HepG2 (cell line): Measurements from ENCODE around the gene SETD3. TPM values are rescaled to one million over a fixed set of nuclear protein-coding genes. Genes with fewer than 3 reads are reported as not detected.

ENCODE experiments used
- ATAC-seq: fragments of 200-7000 bp; cut with Tn5 transposase; 3 replicates; pipeline ENCODE4 v1.9.1; 2020; ENCODE audit warnings: mild to moderate bottlenecking, moderate library complexity
- BruUV-seq: library from RNA; stranded (reverse); fragments of 400-500 nt; replicated peaks from 2 replicates; lab custom pipeline; 2021; lab: Mats Ljungman, UMichigan
- CTCF ChIA-PET: fragments of 300-600 bp; formaldehyde crosslinking; extraction: SDS; loops from one replicate; lab custom pipeline; 2021; ENCODE audit warnings: low total read pairs, inconsistent platforms, low intra/inter-chr PET ratio; lab: Yijun Ruan, JAX
- POLR2A ChIA-PET: fragments of 350-600 bp; sonication (Branson Sonifier 250); formaldehyde crosslinking; loops from one replicate; lab custom pipeline; 2020; ENCODE audit warnings: antibody characterized with exemption, inconsistent platforms; lab: Yijun Ruan, JAX
- DNase-seq: peaks from one replicate; pipeline ENCODE4 v3.0.0-alpha.2; 2015; ENCODE audit warnings: low spot score
- FAIRE-seq: peaks from 3 replicates; lab custom pipeline; 2011; peaks lifted over from hg19 to GRCh38; lab: Jason Lieb, UNC
- H2AFZ ChIP-seq: one replicate; pipeline ENCODE4 v1.6.1; 2011; ENCODE audit warnings: low read length, inconsistent platforms
- H3K27ac ChIP-seq: fragments of 300-600 bp; 3 replicates; pipeline ENCODE4 v1.8.0; 2011; ENCODE audit warnings: mixed run types, mild to moderate bottlenecking, mixed read lengths, low read length, inconsistent platforms; ENCODE audit not compliant: insufficient read depth; ENCODE audit errors: extremely low read length
- H3K27me3 ChIP-seq, 2 experiments: fragments of 200-600 bp in 1 of 2; 2 replicates in 1 of 2; 3 replicates in 1 of 2; pipeline versions ENCODE4 v1.6.0 to v1.8.0; 2011; ENCODE audit warnings: low read length in 2 of 2, mild to moderate bottlenecking in 2 of 2, moderate library complexity in 2 of 2, inconsistent platforms in 1 of 2; ENCODE audit not compliant: insufficient read depth in 2 of 2, control insufficient read depth in 1 of 2
- H3K36me3 ChIP-seq, 2 experiments: fragments of 200-600 bp in 1 of 2; replicated peaks in 1 of 2; 2 replicates in 1 of 2; 3 replicates in 1 of 2; pipeline versions ENCODE4 v1.5.1 to v1.8.0; 2011; ENCODE audit warnings: low read length in 2 of 2, inconsistent platforms in 1 of 2; ENCODE audit not compliant: insufficient read depth in 2 of 2, control insufficient read depth in 1 of 2
- H3K4me1 ChIP-seq: 2 replicates; pipeline ENCODE4 v1.5.1; 2012; ENCODE audit warnings: low read length, inconsistent platforms; ENCODE audit not compliant: insufficient read depth
- H3K4me2 ChIP-seq: 2 replicates; pipeline ENCODE4 v1.6.0; 2011; ENCODE audit warnings: low read depth, low read length, inconsistent platforms
- H3K4me3 ChIP-seq, 3 experiments: fragments of 200-600 bp in 1 of 3; sonication (generic), shearing (Covaris generic) in 1 of 3; replicated peaks in 1 of 3; 2 replicates each; pipeline ENCODE4 v1.5.1; 2011 to 2016; ENCODE audit warnings: low read length in 3 of 3, inconsistent platforms in 2 of 3, low read depth in 2 of 3, mild to moderate bottlenecking in 2 of 3, control low read depth in 1 of 3, mixed read lengths in 1 of 3; ENCODE audit not compliant: insufficient read depth in 1 of 3
- H3K79me2 ChIP-seq: one replicate; pipeline ENCODE4 v1.6.1; 2011; ENCODE audit warnings: low read length, inconsistent platforms; ENCODE audit not compliant: insufficient read depth
- H3K9ac ChIP-seq: 2 replicates; pipeline ENCODE4 v1.6.0; 2011; ENCODE audit warnings: mild to moderate bottlenecking, low read depth, low read length, inconsistent platforms; ENCODE audit not compliant: insufficient read depth
- H3K9me3 ChIP-seq: 2 replicates; pipeline ENCODE4 v1.5.1; 2012; ENCODE audit warnings: mild to moderate bottlenecking, low read length
- H4K20me1 ChIP-seq: 2 replicates; pipeline ENCODE4 v1.6.0; 2011; ENCODE audit warnings: inconsistent platforms, mild to moderate bottlenecking, low read length, moderate library complexity; ENCODE audit not compliant: insufficient read depth
- CEBPB ChIP-seq: IDR thresholded peaks from 2 replicates; pipeline ENCODE4 v1.6.1; 2011; ENCODE audit warnings: low read depth, low read length, improper control_type of control experiment, borderline replicate concordance
- ELF1 ChIP-seq: sonication (generic); formaldehyde crosslinking; IDR thresholded peaks from 2 replicates; pipeline ENCODE4 v1.4.0; 2020; ENCODE audit warnings: missing genetic modification reagents
- EP300 ChIP-seq, 3 experiments: sonication (generic) in 1 of 3; formaldehyde crosslinking in 1 of 3; IDR thresholded peaks; 2 replicates each; pipeline versions ENCODE4 v1.5.1 to v1.6.1; 2011 to 2020; ENCODE audit warnings: low read depth in 2 of 3, low read length in 2 of 3, borderline replicate concordance in 1 of 3, improper control_type of control experiment in 1 of 3, mild to moderate bottlenecking in 1 of 3, missing genetic modification reagents in 1 of 3, moderate library complexity in 1 of 3
- HOMEZ ChIP-seq: IDR thresholded peaks from 2 replicates; pipeline ENCODE4 v1.6.1; 2016; ENCODE audit warnings: low read depth
- MIER3 ChIP-seq: IDR thresholded peaks from 2 replicates; pipeline ENCODE4 v1.6.1; 2016; ENCODE audit warnings: missing compliant biosample characterization, borderline replicate concordance
- NFYC ChIP-seq: IDR thresholded peaks from 2 replicates; pipeline ENCODE4 v1.6.1; 2016; ENCODE audit warnings: missing genetic modification reagents, missing compliant biosample characterization
- NRL ChIP-seq: sonication (generic); formaldehyde crosslinking; IDR thresholded peaks from 2 replicates; pipeline ENCODE4 v1.5.0; 2020; ENCODE audit warnings: missing genetic modification reagents, mild to moderate bottlenecking, moderate library complexity, borderline replicate concordance
- RAD51 ChIP-seq: fragments of 450-650 bp; IDR thresholded peaks from 2 replicates; pipeline ENCODE4 v1.6.1; 2016; ENCODE audit warnings: borderline replicate concordance
- RCOR2 ChIP-seq: IDR thresholded peaks from 2 replicates; pipeline ENCODE4 v1.6.1; 2016; ENCODE audit warnings: missing biosample characterization, missing genetic modification reagents
- TEF ChIP-seq: sonication (generic); formaldehyde crosslinking; IDR thresholded peaks from 2 replicates; pipeline ENCODE4 v1.5.0; 2020; ENCODE audit warnings: missing genetic modification reagents
- ZFX ChIP-seq: sonication (generic); formaldehyde crosslinking; IDR thresholded peaks from 2 replicates; pipeline ENCODE4 v1.4.0; 2020; ENCODE audit warnings: mild to moderate bottlenecking, low read depth, missing genetic modification reagents, moderate library complexity
- ZNF18 ChIP-seq: sonication (generic); formaldehyde crosslinking; IDR thresholded peaks from 2 replicates; pipeline ENCODE4 v1.8.0; 2022; ENCODE audit warnings: mild to moderate bottlenecking, missing genetic modification reagents; ENCODE audit not compliant: insufficient replicate concordance
- ZNF383 ChIP-seq: sonication (generic); formaldehyde crosslinking; IDR thresholded peaks from 2 replicates; pipeline ENCODE4 v1.4.0; 2020; ENCODE audit warnings: missing genetic modification reagents, mild to moderate bottlenecking, borderline replicate concordance
- ZNF451 ChIP-seq: sonication (generic); formaldehyde crosslinking; IDR thresholded peaks from 2 replicates; pipeline ENCODE4 v1.5.0; 2020; ENCODE audit warnings: mild to moderate bottlenecking, missing genetic modification reagents
- ZNF589 ChIP-seq: sonication (generic); formaldehyde crosslinking; conservative IDR thresholded peaks from 2 replicates; pipeline ENCODE4 v1.8.0; 2022; ENCODE audit warnings: mild to moderate bottlenecking, moderate library complexity, missing genetic modification reagents
- ZNF652 ChIP-seq: IDR thresholded peaks from 2 replicates; pipeline ENCODE4 v1.6.1; 2016; ENCODE audit warnings: low read depth, borderline replicate concordance
- ZNF780A ChIP-seq: sonication (generic); formaldehyde crosslinking; IDR thresholded peaks from 2 replicates; pipeline ENCODE4 v1.8.0; 2022; ENCODE audit warnings: mild to moderate bottlenecking, missing genetic modification reagents, moderate library complexity
- whole genome bisulfite sequencing: methylation state at CpG from one replicate; pipeline ENCODE4 v1.1.6; 2017; ENCODE audit warnings: low lambda C conversion rate; 5-methylcytosine and 5-hydroxymethylcytosine counted together
- in situ Hi-C: cut with HindIII; loops from 2 replicates; pipeline ENCODE4 v1.10.0; 2017; ENCODE audit warnings: low pct_unique_long_range_greater_than_20kb; ENCODE audit not compliant: extremely low pct_ligation_motif_present
- intact Hi-C: fragments of 100-400 bp; cut with micrococcal nuclease; formaldehyde crosslinking; loops from one replicate; pipeline ENCODE4 v1.10.0; 2022; ENCODE audit not compliant: unreplicated experiment
- polyA plus RNA-seq, 8 experiments: library from polyadenylated mRNA; depleted of rRNA in 3 of 8; stranded (reverse) in 7 of 8; unstranded in 1 of 8; fragments of >200 nt; fragmentation: Illumina TruSeq in 4 of 8; extraction: Trizol in 4 of 8; gene quantifications; 2 replicates each; pipeline versions ENCODE4 v1.2.1 to v1.2.3, GENCODE V29; 2011 to 2016; ENCODE audit warnings: low read depth in 4 of 8, missing spikeins in 1 of 8, mixed read lengths in 1 of 8; ENCODE audit not compliant: insufficient read depth in 1 of 8
- total RNA-seq, 5 experiments: library from RNA; depleted of rRNA; stranded (reverse); fragments of >200 nt; fragmentation: Illumina TruSeq; extraction: Trizol; gene quantifications; 2 replicates each; pipeline ENCODE4 v1.2.3, GENCODE V29; 2016; ENCODE audit warnings: low read depth in 1 of 5

Gene SETD3
- total and polyA plus RNA-seq, 2 of the 13 experiments (the other 11 are each of a cell fraction or from before 2014, with no cell fraction given) = 30.3 to 67.1 TPM

GRCh38 chr14:99461411-99462085 is 19.1 kb downstream of the SETD3 start:
- no peaks in the 10 kb centered on the region; the same call in 1 of the 2 replicates for H4K20me1 ChIP-seq
- TF ChIP-seq RAD51 (no peak), ZNF451 (no peak), TEF (CRISPR knock-in tag) (no peak), HOMEZ (CRISPR knock-in tag) (no peak), EP300 (IDR thresholded peaks at IDR 0.05; ENCODE audit: low read depth in 2 of 2, low read length in 2 of 2) (no peak), EP300 (CRISPR knock-in tag; IDR thresholded peaks at IDR 0.05; ENCODE audit: borderline replicate concordance) (no peak), RCOR2 (CRISPR knock-in tag) (no peak), ELF1 (CRISPR knock-in tag) (no peak), MIER3 (no peak), NFYC (CRISPR knock-in tag) (no peak), NRL (CRISPR knock-in tag) (no peak), CEBPB (no peak), ZNF18 (CRISPR knock-in tag) (no peak), ZNF589 (CRISPR knock-in tag) (no peak), ZNF652 (CRISPR knock-in tag) (no peak), ZNF780A (CRISPR knock-in tag) (no peak), ZFX (CRISPR knock-in tag) (no peak), ZNF383 (CRISPR knock-in tag) (no peak)
- TF ChIP-seq, all 625 proteins: peak for 0
- ChIA-PET CTCF (no interaction called here), POLR2A (interaction anchor here (1.5 kb wide), 1 partner anchor 19 kb away, joined by 6 read pairs; the partner anchor contains the start of genes CCNK and SETD3)
- FAIRE-seq (no peak), ATAC-seq (no peak), DNase-seq (no peak)
- Histone ChIP-seq H3K9me3 (no peaks in the 10 kb centered on the region), H3K9ac (no peak overlapping the region), H3K4me2 (no peak overlapping the region), H3K36me3 (peaks cover 10 to 56% of the 10 kb centered on the region in 2 experiments), H3K27ac (no peak overlapping the region), H3K4me1 (peaks cover 34% of the 10 kb centered on the region), H3K27me3 (no peaks in the 10 kb centered on the region), H2AFZ (no peak overlapping the region), H3K79me2 (peaks cover 10% of the 10 kb centered on the region), H3K4me3 (no peak overlapping the region)
- in situ Hi-C loops = no loop called here
- intact Hi-C loops = no loop called here
- no TSS peak for BruUV-seq
- 85% methylated on average over 5 of the region's 5 CpGs for WGBS
